Ammon's horn (tissue), 1 donor: Measurements from ENCODE around the gene F2RL2.
A peak's percentile ranks its signal among the peaks of the same experiment; 100 is the strongest.
"Not testable (repeated sequence)": the region's sequence is repeated elsewhere in the genome, so short reads cannot be mapped to it uniquely, and the experiment has no call there.

Source experiments
- DNase-seq: peaks from one replicate; pipeline ENCODE4 v3.0.0-alpha.2; 2016; ENCODE audit warnings: low spot score

The F2RL2 gene

DNA sequence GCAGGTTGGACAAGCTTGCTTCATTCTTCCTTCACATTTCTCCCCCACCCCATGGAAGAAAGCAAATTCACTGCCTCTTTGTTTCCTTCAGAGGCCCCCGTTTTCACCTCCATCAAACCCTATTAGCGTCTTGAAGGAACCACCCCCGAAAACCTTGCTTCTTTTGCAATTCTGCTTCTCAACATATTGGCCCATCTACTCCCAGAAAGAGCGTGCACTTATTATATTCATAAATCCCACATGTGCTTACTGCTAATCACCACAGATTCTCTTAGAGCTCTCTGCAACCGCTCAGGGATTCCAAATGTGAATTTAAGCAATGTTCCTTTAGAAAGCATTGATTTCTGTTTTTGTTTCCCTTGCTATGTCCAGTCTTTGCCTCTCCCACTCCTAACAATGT lies 1.1 kb downstream of the F2RL2 start:
- DNase-seq: no peak

DNA sequence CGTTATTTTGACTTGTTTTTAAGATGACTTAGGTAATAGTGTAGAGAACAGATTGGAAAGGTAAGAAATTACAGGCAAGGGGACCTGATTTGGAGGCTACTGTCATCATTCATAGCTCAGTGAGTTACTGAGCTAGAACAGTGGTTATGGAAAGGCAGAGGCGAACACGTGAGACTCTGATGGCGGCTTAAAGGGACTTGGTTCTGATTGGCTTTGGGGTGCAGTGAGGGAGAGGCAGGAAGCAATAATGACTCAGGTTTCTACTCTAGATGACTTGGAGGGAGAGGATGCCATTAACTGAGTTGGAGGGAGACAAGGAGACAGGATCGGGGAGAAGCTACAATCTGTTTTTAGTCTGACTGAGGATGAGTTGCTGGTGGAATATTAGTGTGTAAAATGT lies 3.0 kb downstream of the F2RL2 start:
- no peak for DNase-seq

DNA sequence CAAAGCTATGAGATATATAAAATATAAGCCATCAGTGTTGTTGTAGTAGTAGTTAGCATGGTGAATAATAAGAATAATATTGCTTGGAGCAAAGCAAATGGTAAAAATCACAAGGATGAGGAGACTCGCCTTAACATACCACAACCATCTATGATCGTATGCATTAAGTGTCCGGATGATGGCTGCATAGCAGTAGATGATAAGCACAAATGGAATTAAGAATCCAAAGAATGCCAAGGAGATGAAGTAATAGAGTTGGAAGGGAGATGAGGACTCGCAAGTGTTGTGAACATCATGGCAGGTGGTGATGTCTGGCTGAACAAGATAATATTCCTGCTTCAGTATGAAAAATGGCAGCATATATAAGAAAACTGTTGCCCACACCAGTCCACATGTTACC lies 5.5 kb downstream of the F2RL2 start:
- DNase-seq: no peak

DNA sequence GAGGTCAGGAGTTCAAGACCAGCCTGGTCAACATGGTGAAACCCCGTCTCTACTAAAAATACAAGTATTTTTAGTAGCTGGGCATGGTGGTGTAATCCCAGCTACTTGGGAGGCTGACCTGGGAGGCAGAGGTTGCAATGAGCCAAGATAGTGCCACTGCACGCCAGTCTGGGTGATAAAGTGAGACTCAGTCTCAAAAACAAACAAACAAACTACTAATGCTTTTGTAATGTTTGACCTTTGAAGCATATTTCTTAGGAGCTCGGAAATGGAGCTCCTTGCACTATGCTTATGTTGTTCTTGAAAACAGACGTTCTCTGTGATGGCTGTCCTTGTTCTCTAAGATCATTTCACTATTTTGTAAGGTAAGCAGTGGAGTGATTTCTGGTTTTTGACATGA lies 6.0 kb downstream of the F2RL2 start:
- no peak for DNase-seq

DNA sequence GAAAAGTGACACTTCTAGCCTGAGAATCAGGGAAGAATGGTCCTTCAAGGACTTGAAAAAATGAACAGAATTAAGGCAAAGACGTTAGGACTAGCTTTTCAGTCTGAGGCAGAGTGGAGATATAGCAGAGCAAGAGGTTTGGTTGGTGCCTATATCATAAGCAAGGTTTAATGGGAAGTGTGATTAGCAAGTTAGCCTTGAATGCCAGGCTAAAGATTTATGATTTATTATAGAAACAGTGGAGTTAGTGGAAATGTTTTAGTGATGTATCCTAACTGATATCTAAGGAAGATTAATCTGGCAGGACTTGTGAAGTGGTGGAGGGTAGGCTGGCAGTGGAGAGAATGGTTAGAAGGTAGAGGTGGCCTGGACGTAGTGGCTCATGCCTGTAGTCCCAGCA lies 7.0 kb downstream of the F2RL2 start:
- no peak for DNase-seq

DNA sequence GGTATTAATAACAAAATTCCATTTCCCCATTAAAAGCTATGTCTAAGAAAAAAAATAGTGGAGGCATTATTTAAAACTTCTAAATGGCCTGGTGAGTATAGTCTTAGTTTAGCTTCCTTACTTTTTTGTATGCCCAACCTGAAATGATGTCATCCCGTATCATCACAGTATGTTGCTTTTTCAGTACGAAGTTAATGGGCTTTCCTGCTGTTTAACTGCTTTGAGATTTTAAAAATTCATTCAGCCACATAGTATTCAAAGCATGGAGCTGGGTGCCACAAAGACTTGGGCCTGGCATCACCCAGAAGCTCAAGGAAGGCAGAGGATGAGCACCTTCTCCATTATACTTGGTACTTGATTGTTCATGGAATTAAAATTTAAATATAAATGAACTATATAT lies 7.4 kb downstream of the F2RL2 start:
- DNase-seq: no peak

DNA sequence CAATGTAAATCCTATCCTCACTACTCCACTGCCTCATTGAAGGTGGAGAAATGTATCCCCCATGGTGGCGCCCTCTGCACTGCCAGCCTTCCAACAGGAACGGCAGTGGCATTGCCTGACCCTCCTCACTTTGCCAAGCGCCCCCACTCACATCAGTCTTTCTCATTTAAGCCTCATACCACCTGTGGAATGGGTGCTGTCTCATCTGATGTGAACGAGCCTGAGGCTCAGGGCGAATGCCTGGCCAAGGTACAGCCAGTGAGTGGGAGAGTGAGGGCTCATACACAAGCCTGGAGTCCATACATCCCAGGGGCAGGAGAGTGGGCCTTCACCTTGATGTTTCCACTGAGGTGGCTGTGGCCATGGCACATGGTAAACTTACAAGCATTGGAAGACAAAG lies 10.3 kb downstream of the F2RL2 start:
- no peak for DNase-seq

DNA sequence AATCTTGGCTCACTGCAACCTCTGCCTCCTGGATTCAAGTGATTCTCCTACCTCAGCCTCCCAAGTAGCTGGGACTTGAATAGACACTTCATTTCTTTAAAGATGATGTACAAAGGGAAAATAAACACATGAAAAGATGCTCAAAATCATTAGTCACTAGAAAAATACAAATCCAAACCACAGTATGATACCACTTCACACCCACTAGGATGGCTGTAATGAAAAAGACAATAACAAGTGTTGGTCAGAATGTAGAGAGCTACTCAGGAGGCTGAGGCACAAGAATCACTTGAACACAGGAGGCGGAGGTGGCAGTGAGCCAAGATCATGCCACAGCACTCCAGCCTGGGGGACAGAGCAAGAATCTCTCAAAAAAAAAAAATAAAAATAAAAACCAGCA lies 13.0 kb downstream of the F2RL2 start:
- no peak for DNase-seq

DNA sequence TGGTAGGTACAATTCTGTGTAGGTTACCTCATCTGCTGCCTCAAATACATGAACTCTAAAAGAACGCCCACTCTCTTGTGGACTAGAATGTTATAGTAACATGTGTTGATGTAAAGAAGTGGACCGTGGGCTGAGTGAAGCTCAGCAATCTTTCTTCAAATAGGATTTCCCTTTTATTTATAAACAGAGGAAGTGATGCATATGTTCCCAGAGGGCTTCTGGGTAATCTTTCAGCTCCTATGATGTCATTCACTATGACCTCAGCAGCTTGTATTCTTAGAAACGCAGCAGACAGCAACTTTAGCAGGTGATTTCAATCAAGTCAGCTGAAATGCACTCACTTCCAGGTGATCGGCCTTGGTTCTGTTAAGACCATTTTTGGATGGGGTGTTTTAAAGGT lies 14.4 kb downstream of the F2RL2 start:
- no peak for DNase-seq

DNA sequence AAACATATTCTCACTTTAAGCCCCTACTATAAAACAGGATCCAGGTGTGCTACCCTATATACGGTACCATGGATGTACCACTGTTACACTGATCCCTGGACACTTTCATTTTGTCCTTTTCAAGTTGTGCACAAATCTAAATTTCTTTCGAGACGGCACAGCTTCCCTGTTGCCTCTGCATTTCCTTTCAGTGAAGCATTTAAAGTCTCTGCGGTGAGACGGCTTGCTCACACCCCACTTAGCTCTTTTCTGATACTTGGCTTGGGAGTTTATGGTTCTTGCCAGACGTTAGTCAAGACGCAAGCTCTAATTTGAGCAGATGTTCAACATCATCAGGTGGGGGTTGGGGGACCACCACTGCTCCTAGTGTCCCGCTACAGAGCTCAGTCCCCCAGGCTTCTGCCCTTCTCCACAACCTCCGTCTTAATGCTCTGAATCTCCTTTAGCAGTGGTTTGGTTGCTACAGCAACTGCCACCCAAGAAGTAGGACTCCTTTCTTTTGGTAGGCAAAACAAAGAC lies 15.8 kb downstream of the F2RL2 start:
- DNase-seq: no peak

DNA sequence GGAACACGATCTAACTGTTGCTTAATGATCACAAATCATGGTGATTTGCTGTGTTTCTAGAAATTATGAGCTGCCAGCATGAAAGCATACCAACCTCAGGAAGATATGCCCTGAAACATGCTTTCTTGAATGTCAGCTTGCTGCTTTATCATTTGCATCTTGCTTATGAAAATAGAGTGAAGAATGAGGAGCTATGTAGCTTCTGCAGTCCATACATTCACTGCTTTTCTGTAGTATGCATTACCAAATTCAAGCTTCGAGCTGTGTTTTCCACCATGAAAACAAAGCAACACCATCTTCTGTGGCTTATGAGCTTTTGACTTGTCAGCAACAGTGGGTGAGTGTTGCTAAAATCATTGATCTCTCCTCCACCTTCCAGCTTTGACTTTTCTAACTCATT lies 16.5 kb downstream of the F2RL2 start:
- DNase-seq: no peak

DNA sequence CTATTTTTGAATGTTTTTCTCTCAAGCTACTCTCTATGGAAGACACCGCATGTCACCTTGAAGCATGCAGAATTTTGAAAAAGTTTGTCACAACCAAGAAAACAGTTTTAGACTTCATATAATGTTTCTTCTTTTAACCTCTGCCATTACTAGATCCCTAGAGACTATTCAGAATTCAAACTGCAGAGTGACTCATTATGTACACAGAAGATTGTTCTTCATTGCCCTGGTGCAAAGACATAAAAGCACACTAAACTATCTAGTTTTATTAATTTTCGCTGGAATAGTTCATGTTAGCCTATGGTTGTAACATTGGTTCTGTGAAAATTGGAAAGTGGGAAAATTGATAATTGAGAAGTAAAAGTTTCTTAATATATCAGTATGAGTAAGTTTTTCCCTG lies 18.4 kb downstream of the F2RL2 start:
- no peak for DNase-seq

DNA sequence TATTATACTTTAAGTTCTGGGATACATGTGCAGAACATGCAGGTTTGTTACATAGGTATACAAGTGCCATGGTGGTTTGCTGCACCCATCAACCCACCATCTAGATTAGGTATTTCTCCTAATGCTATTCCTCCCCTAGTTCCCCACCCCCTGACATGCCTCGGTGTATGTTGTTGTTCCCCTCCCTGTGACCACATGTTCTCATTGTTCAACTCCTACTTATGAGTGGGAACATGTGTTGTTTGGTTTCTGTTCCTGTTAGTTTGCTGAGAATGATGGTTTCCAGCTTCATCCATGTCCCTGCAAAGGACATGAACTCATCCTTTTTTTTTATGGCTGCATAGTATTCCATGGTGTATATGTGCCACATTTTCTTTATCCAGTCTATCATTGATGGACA lies 19.2 kb downstream of the F2RL2 start:
- not testable (repeated sequence) for DNase-seq

DNA sequence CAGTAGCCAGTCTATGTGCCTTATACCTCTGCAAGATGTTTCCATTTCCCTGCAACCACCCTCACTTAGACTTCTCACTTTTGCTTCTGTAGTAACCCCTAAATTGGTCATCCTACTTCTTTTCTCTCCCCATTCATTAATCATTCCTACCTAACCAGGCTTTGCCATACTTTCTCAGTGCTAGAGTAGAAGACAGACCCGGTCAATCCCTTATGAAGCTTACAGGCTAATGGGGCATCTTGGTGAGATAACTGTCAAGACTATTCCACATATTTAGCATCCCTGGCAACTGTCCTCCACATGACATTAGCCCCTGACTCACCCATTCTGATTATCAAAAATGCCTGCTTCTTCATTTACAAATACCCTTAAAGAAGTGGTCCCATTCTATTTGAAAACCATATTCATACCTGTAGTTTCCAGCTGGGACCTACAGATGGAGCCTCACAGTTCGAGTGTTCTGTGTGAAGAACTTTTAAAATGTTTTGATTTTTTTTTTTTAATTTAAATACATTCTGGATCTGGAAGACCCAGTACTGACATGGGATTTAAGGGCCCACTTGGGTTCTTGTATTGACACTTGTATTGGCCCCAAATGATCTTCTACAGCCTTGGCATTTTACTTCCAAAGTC lies 21.0 kb downstream of the F2RL2 start:
- no peak for DNase-seq

DNA sequence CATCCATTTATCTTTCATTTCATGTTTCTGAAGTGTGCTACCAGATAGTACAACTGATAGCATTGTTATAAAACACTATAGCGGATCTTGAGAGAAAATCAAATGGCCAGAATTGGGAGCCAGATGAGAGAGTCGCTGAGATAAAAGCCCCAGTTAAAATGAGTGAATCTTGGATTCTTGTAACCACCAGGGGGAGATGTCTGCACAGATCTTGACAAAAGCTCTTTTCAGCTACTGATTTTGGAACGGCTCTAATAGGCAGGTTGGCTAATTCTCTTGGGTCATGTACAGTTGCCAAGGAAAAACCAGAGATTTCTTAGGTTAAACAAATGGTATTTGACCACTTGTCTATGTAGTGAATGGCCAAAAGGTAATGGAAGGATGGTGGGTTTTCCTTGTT lies 21.7 kb downstream of the F2RL2 start:
- peak; percentile 63 for DNase-seq

DNA sequence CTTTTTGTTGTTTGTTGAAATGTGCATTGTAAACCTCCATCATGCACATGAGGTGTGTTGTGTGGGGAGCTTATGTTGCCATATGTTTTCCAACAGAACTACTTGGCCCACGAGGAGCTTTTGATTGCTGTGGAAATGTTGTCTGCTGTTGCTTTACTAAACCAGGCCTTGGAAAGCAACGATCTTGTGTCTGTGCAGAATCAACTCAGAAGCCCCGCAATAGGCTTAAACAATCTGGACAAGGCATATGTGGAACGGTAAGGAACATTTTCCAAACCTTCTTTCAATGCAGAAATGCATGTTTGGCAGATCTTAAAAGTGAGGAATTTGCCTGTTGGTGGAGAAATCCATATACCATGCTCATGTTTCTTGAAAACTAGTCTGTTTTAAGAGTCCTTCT lies 22.5 kb downstream of the F2RL2 start:
- DNase-seq: no peak

DNA sequence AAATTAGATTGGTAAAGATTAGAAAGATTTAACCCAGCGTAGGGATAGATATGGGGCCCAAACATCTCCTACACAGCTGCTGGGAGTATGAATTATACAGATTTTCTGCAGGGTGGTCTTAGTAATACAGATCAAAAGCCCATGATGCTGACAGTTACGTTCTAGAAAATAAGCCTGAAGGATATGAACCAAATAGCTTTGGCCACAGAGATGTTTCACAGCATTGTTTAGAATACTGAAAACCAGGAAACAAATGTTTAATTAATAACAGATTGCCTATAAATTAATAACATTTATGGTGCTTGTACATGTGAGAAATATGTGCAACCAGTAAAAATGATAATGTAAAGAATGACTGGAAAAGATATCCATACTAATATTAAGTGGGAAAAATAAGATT lies 24.7 kb downstream of the F2RL2 start:
- DNase-seq: no peak

DNA sequence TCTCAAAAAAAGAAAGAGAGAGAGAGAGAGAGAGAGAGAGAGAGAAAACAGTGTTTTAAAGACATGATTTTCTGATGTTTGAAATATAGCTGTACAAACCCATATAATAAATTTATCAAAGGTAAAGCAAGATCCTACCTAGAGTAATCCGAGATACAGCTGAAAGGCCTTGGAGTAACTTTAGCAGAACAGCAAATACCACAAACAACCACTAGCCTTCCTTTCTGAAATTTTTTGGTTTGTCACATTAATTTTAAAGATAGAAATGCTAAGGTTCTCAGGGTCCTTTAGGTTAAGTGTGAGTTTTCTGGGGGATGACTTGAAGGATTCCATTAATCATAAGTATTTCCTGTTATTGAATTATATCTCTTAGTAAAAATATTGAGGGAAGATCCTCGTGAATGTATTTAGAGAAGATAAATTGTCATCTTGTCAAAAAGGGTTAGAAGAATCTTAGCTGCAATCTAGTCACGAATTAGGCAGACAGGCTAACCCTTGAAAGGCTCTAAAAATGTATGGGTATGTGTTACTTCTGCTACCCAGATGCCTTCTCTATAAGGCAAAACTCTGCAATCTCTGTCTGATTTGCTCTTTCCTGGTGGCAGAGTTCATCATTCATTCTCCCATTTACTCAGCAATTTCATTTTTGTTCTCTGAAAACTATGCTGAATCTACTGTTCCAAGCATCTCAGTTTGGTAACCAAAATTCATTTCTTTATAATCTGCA lies 27.3 kb downstream of the F2RL2 start:
- DNase-seq: no peak

DNA sequence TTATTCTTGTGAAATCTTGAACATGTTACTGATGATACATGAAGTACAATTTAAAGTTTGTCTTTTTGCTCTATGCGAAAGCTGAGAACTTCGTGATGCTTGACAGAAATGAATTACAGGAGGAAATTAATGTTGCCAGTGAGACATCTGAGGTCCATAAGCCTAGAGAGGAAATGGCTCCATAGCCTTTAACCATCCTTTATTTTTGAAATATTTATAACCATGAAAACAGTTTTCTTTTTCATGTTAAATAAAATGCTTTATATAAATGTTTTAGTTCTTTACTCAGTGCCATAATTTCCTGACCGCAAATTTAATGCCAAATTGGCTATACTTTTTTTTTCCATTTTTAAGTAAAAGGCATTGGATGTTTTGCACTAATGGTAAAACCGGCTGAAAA lies 29.1 kb downstream of the F2RL2 start:
- DNase-seq: no peak

DNA sequence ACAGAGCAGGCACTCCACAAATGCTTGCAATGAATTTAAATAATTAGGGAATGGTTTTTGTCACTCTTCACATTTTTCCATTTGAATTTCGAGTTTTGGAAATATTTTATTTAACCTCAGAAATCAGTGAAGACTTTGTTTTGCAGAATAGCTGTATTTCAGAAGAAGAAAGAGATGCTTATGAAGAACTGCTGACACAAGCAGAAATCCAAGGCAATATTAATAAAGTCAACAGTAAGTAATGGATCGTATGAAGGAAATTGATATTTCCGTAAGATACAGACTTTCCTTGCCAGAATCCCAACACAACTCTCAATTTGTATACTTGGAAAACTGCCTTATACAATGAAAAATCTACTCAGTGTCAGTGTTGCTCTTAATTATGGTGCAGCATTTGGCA lies 30.5 kb downstream of the F2RL2 start:
- DNase-seq: no peak

DNA sequence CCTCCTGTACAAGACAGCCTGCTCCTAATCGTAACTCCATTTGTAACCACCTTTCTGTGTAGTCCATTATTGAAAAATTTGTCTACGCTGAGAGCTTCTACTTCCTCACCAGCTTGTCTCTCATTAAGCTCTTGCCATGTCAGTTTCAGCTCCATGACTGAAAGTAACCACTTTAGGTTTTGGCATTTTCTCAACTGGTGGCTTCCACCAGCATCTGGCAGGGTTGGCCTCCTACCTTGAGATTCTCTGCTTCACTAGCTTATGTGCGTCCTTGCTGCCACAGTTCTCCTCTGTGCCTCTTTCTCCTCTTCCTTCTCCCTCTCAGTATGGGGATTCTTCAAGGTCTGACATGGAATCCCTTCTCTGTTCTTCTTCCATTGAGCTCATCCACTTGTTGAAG lies 31.8 kb downstream of the F2RL2 start:
- no peak for DNase-seq

DNA sequence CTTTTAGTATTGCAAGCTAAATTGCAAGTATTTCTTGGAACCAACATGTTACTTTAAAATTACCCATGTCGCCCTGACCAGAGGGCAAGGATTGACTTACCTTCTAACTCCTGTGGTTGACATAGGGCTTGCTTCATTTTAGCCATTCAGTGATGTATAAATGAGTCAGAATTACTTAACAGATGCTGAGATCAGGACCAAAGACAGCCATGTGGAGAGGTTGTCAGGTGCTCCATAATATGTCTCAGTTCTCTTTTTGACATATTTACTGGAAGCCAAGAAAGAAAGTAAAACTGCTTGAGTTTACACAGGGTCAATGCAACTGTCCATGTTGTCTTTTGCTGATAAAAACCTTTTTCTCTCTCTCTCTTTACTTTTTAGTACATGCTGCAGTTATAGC lies 33.2 kb downstream of the F2RL2 start:
- no peak for DNase-seq

DNA sequence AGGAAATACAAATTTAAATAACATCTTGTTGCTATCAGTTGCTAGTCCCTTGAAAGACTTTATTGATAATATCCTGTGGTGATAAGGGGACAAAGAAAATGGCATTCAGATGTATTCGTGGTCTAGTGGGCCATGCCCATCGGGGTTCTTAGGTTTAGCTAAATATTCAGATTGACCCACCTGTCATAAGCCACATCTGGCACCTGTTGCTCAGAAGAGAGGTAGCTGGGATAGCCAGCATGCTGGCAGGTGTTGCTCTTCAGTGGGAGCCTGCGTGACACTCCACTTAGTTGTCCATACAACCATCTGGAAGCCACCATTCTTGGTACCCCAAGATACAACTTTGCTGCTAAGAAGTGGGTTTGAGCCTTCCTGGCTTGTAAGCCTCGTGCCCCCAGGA lies 36.7 kb downstream of the F2RL2 start:
- DNase-seq: no peak

DNA sequence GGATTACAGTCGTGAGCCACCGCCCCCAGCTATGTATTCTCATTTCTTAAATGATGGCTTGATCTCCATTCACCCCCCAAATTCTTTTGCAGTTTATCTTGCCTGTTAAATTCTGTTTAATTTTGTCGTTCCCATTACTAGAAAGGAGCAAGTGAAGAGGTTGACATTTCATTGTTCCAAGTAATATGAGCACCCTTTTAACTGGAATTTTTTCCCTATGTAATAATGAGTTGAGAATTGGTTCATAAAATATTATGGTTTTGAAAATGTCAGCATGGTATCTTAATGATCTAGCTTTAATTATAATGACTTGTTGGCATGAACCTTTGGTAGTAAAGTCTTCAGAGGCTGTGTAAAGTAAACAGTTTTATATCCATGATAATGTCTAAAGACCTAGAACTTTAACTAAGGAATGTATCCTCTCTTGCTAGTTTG lies 37.4 kb downstream of the F2RL2 start:
- no peak for DNase-seq
